ES-I3 (cell line): ENCODE data around the gene NDOR1.
A peak's percentile ranks its signal among the peaks of the same experiment; 100 is the strongest.

Source experiments
- H3K36me3 ChIP-seq: 2 replicates; pipeline ENCODE4 v1.6.1; 2013; ENCODE audit warnings: mild to moderate bottlenecking, low read length, control low read depth, moderate library complexity; ENCODE audit not compliant: insufficient read depth
- H3K4me1 ChIP-seq: 2 replicates; pipeline ENCODE4 v1.6.1; 2013; ENCODE audit warnings: mild to moderate bottlenecking, control low read depth, low read length; ENCODE audit not compliant: insufficient read depth
- H3K9ac ChIP-seq: 2 replicates; pipeline ENCODE4 v1.6.1; 2013; ENCODE audit warnings: low read depth, mild to moderate bottlenecking, low read length, moderate library complexity
- H3K9me3 ChIP-seq: 2 replicates; pipeline ENCODE4 v1.6.1; 2013; ENCODE audit warnings: mild to moderate bottlenecking, low read length, moderate library complexity; ENCODE audit not compliant: control insufficient read depth, insufficient read depth

NDOR1 gene

GRCh38 chr9:137164370-137165249 is 40.9 kb upstream of the NDOR1 start:
- H3K9me3 ChIP-seq, result no peaks in the 10 kb centered on the region
- H3K9ac ChIP-seq, result no peak overlapping the region
- H3K4me1 ChIP-seq, result no peaks in the 10 kb centered on the region

GRCh38 chr9:137165250-137165836 is 40.2 kb upstream of the NDOR1 start:
- Histone ChIP-seq H3K9ac (no peak overlapping the region), H3K9me3 (no peaks in the 10 kb centered on the region), H3K36me3 (no peaks in the 10 kb centered on the region), H3K4me1 (no peaks in the 10 kb centered on the region)

More at GRCh38 chr9:137164370-137165249, 40.9 kb upstream of the NDOR1 start:
- H3K36me3 ChIP-seq, result no peaks in the 10 kb centered on the region

- H3K9ac ChIP-seq, result no peak overlapping the region
- no peaks in the 10 kb centered on the region for H3K36me3 ChIP-seq
- no peaks in the 10 kb centered on the region for H3K9me3 ChIP-seq
- no peaks in the 10 kb centered on the region for H3K4me1 ChIP-seq
These were observed 38.9 kb upstream of the NDOR1 start for GRCh38 chr9:137166380-137167229.

GRCh38 chr9:137167277-137167746 is 38.2 kb upstream of the NDOR1 start:
- Histone ChIP-seq H3K9ac (no peak overlapping the region), H3K36me3 (no peaks in the 10 kb centered on the region), H3K9me3 (no peaks in the 10 kb centered on the region), H3K4me1 (no peaks in the 10 kb centered on the region)

GRCh38 chr9:137167747-137168572 is 37.5 kb upstream of the NDOR1 start:
- no peaks in the 10 kb centered on the region for H3K9me3 ChIP-seq
- no peaks in the 10 kb centered on the region for H3K36me3 ChIP-seq
- no peak overlapping the region for H3K9ac ChIP-seq
- H3K4me1 ChIP-seq, result no peaks in the 10 kb centered on the region

GRCh38 chr9:137168573-137168903 is 37.0 kb upstream of the NDOR1 start:
- Histone ChIP-seq H3K9ac (peak overlapping the region; percentile 29; the same call in 1 of the 2 replicates), H3K4me1 (no peaks in the 10 kb centered on the region), H3K36me3 (no peaks in the 10 kb centered on the region), H3K9me3 (no peaks in the 10 kb centered on the region)

GRCh38 chr9:137168904-137169856 is 36.3 kb upstream of the NDOR1 start:
- no peaks in the 10 kb centered on the region for H3K36me3 ChIP-seq
- peak overlapping the region; percentile 29 for H3K9ac ChIP-seq
- no peaks in the 10 kb centered on the region for H3K4me1 ChIP-seq

GRCh38 chr9:137169896-137170358 is 35.6 kb upstream of the NDOR1 start, which contains the start of gene LRRC26:
Gene LRRC26 (minus strand): TSS chr9:137170051. CDS start chr9:137169943, 108 bp downstream.
- H3K36me3 ChIP-seq, result no peaks in the 10 kb centered on the region
- H3K9me3 ChIP-seq, result no peaks in the 10 kb centered on the region
- H3K9ac ChIP-seq, result peak within 1 kb of the TSS; percentile 29
- no peaks in the 10 kb centered on the region for H3K4me1 ChIP-seq

More at GRCh38 chr9:137168904-137169856, 36.3 kb upstream of the NDOR1 start:
- no peaks in the 10 kb centered on the region for H3K9me3 ChIP-seq

GRCh38 chr9:137170486-137171148 is 34.9 kb upstream of the NDOR1 start:
- H3K36me3 ChIP-seq, result no peaks in the 10 kb centered on the region
- H3K4me1 ChIP-seq, result no peaks in the 10 kb centered on the region
- no peaks in the 10 kb centered on the region for H3K9me3 ChIP-seq
- H3K9ac ChIP-seq, result no peak overlapping the region; the same call in 1 of the 2 replicates

- Histone ChIP-seq H3K36me3 (no peaks in the 10 kb centered on the region), H3K9me3 (no peaks in the 10 kb centered on the region), H3K4me1 (no peaks in the 10 kb centered on the region), H3K9ac (no peak overlapping the region)
These were observed 34.2 kb upstream of the NDOR1 start for GRCh38 chr9:137171149-137171900.

- Histone ChIP-seq H3K9me3 (no peaks in the 10 kb centered on the region), H3K9ac (no peak overlapping the region), H3K36me3 (no peaks in the 10 kb centered on the region), H3K4me1 (no peaks in the 10 kb centered on the region)
These were observed 32.4 kb upstream of the NDOR1 start for GRCh38 chr9:137172901-137173795.
